Smooth muscle cell (in vitro differentiated cells): ENCODE measurements around the gene SLC17A7. TPM values are rescaled to one million over a fixed set of nuclear protein-coding genes. Genes with fewer than 3 reads are reported as not detected.

Experiments
- DNase-seq: peaks from one replicate; lab custom pipeline; 2025; ENCODE audit not compliant: unreplicated experiment; lab: John Stamatoyannopoulos, UW
- H2AFZ ChIP-seq: fragments of 200-600 bp; sonication (generic); 2 replicates; pipeline ENCODE4 v1.6.0; 2016; ENCODE audit warnings: antibody characterized with exemption, low read depth, mild to moderate bottlenecking
- H3F3A ChIP-seq: fragments of 200-600 bp; sonication (generic); 2 replicates; pipeline ENCODE4 v1.6.0; 2017; ENCODE audit warnings: antibody characterized with exemption, low read depth
- H3K27ac ChIP-seq: fragments of 200-600 bp; sonication (generic); 2 replicates; pipeline ENCODE4 v1.5.1; 2016; ENCODE audit warnings: low read depth, mild to moderate bottlenecking
- H3K27me3 ChIP-seq: fragments of 200-600 bp; sonication (generic); 2 replicates; pipeline ENCODE4 v1.6.1; 2016; ENCODE audit warnings: low read depth, mild to moderate bottlenecking
- H3K36me3 ChIP-seq: fragments of 200-600 bp; sonication (generic); 2 replicates; pipeline ENCODE4 v1.5.1; 2016; ENCODE audit warnings: low read depth
- H3K4me1 ChIP-seq: fragments of 200-600 bp; sonication (generic); 2 replicates; pipeline ENCODE4 v1.5.1; 2016; ENCODE audit warnings: low read depth
- H3K4me2 ChIP-seq: fragments of 200-600 bp; sonication (generic); 2 replicates; pipeline ENCODE4 v1.6.0; 2016; ENCODE audit warnings: mild to moderate bottlenecking
- H3K4me3 ChIP-seq: fragments of 200-600 bp; sonication (generic); 2 replicates; pipeline ENCODE4 v1.5.1; 2016; ENCODE audit warnings: mild to moderate bottlenecking
- H3K79me2 ChIP-seq: fragments of 200-600 bp; sonication (generic); 2 replicates; pipeline ENCODE4 v1.6.0; 2016; ENCODE audit warnings: low read depth, mild to moderate bottlenecking
- H3K9ac ChIP-seq: fragments of 200-600 bp; sonication (generic); 2 replicates; pipeline ENCODE4 v1.6.0; 2016; ENCODE audit warnings: low read depth
- H3K9me3 ChIP-seq: fragments of 200-600 bp; sonication (generic); replicated peaks from 2 replicates; pipeline ENCODE4 v1.5.1; 2016; ENCODE audit warnings: low read depth
- H4K20me1 ChIP-seq: fragments of 200-600 bp; sonication (generic); 2 replicates; pipeline ENCODE4 v1.6.0; 2016; ENCODE audit warnings: low read depth
- CTCF ChIP-seq: fragments of 200-600 bp; sonication (generic); IDR thresholded peaks from 2 replicates; pipeline ENCODE4 v1.5.1; 2017; ENCODE audit warnings: borderline replicate concordance, mild to moderate bottlenecking, antibody characterized with exemption; ENCODE audit not compliant: insufficient read depth, poor library complexity, severe bottlenecking
- WGBS: methylation state at CpG from one replicate; pipeline ENCODE4 v1.1.7; 2016; ENCODE audit warnings: low lambda C conversion rate; 5-methylcytosine and 5-hydroxymethylcytosine counted together
- polyA plus RNA-seq: library from polyadenylated mRNA; unstranded; fragments of >200 nt; fragmentation: Nextera tagmentation; extraction: Ambion mirVana; gene quantifications from 2 replicates; pipeline ENCODE4 v1.2.1, GENCODE V29; 2016
- total RNA-seq: library from RNA; depleted of rRNA; stranded (reverse); fragments of >200 nt; gene quantifications from 2 replicates; pipeline ENCODE4 v1.2.3, GENCODE V29; 2014

The SLC17A7 gene
- total and polyA plus RNA-seq, 2 experiments from 2014 or later, result 0.04 TPM; not detected in 1

- no peaks in the 10 kb centered on the region for H4K20me1 ChIP-seq
- WGBS, result 90% methylated on average over 8 of the region's 8 CpGs
- TF ChIP-seq CTCF, result no peak
- no peak for DNase-seq
- no peak overlapping the region for H2AFZ ChIP-seq
- H3K27ac ChIP-seq, result no peak overlapping the region
- H3K79me2 ChIP-seq, result no peaks in the 10 kb centered on the region
- H3K4me2 ChIP-seq, result no peak overlapping the region
- H3K9me3 ChIP-seq, result no peaks in the 10 kb centered on the region
- H3K27me3 ChIP-seq, result no peaks in the 10 kb centered on the region
- H3F3A ChIP-seq, result no peaks in the 10 kb centered on the region
- no peak overlapping the region for H3K9ac ChIP-seq
- H3K4me3 ChIP-seq, result no peak overlapping the region
- H3K36me3 ChIP-seq, result no peaks in the 10 kb centered on the region
- no peaks in the 10 kb centered on the region for H3K4me1 ChIP-seq
Measured at GRCh38 chr19:49470615-49470978, 29.3 kb upstream of the SLC17A7 start.

GRCh38 chr19:49469828-49470614 is 28.7 kb upstream of the SLC17A7 start:
- Histone ChIP-seq H3K27ac (no peak overlapping the region), H3K4me3 (no peak overlapping the region), H3K27me3 (no peaks in the 10 kb centered on the region), H2AFZ (no peak overlapping the region), H4K20me1 (no peaks in the 10 kb centered on the region), H3K4me1 (no peaks in the 10 kb centered on the region), H3K4me2 (no peak overlapping the region), H3K9ac (no peak overlapping the region), H3K79me2 (no peaks in the 10 kb centered on the region), H3F3A (no peaks in the 10 kb centered on the region), H3K9me3 (no peaks in the 10 kb centered on the region), H3K36me3 (no peaks in the 10 kb centered on the region)
- DNase-seq, result no peak
- 94% methylated on average over 25 of the region's 25 CpGs for WGBS
- TF ChIP-seq CTCF, result no peak

GRCh38 chr19:49468746-49469447 is 27.6 kb upstream of the SLC17A7 start:
- H3K27ac ChIP-seq, result no peak overlapping the region
- WGBS, result 84% methylated on average over 15 of the region's 15 CpGs

More at GRCh38 chr19:49468746-49469447, 27.6 kb upstream of the SLC17A7 start:
- Histone ChIP-seq H3K27me3 (no peaks in the 10 kb centered on the region), H3K9me3 (no peaks in the 10 kb centered on the region), H3K4me3 (no peak overlapping the region), H4K20me1 (no peaks in the 10 kb centered on the region), H3K4me1 (no peaks in the 10 kb centered on the region), H3K4me2 (no peak overlapping the region), H3K36me3 (no peaks in the 10 kb centered on the region), H3F3A (no peaks in the 10 kb centered on the region), H3K9ac (no peak overlapping the region), H2AFZ (no peak overlapping the region), H3K79me2 (no peaks in the 10 kb centered on the region)
- no peak for TF ChIP-seq CTCF
- no peak for DNase-seq
